Colonic mucosa (tissue), 4 donors: ENCODE data around the gene FNDC3A. TPM values are rescaled to one million over a fixed set of nuclear protein-coding genes. Genes with fewer than 3 reads are reported as not detected.
A peak's percentile ranks its signal among the peaks of the same experiment; 100 is the strongest.

Experiments
- DNase-seq: peaks from one replicate; pipeline ENCODE4 v3.0.0-alpha.2; 2020
- H3K27ac ChIP-seq: fragments of 200-600 bp; one replicate; pipeline ENCODE4 v1.8.0; 2021
- H3K27me3 ChIP-seq: fragments of 200-600 bp; one replicate; pipeline ENCODE4 v1.8.0; 2021
- H3K36me3 ChIP-seq: fragments of 200-600 bp; one replicate; pipeline ENCODE4 v1.8.0; 2021
- H3K4me1 ChIP-seq: fragments of 200-600 bp; one replicate; pipeline ENCODE4 v1.8.0; 2021; ENCODE audit warnings: mild to moderate bottlenecking
- H3K4me3 ChIP-seq: fragments of 200-600 bp; one replicate; pipeline ENCODE4 v1.8.0; 2021
- H3K9ac ChIP-seq, 2 donors: one replicate each; pipeline ENCODE4 v1.7.0; 2013; ENCODE audit warnings: control low read depth in 2 of 2, low read depth in 2 of 2, low read length in 2 of 2
- H3K9me3 ChIP-seq: fragments of 200-600 bp; one replicate; pipeline ENCODE4 v1.8.0; 2021
- CTCF ChIP-seq: fragments of 200-600 bp; IDR thresholded peaks from one replicate; pipeline ENCODE4 v1.8.0; 2022; ENCODE audit warnings: antibody characterized with exemption, mild to moderate bottlenecking
- intact Hi-C: fragments of 100-400 bp; cut with DNase I; formaldehyde crosslinking; loops from one replicate; pipeline ENCODE4 v1.14.1; 2022
- total RNA-seq, 2 donors: library from RNA; stranded (reverse); fragmentation: NEBNext Ultra II Directional in 1 of 2; extraction: Animal tissue kit (Norgen Biotek cat#: 25700) in 1 of 2; gene quantifications; one replicate each; pipeline ENCODE4 v1.2.1, GENCODE V29; 2021
- donor health status: healthy.
- donor health status: DM: no; HTN: no; CAD: no.
- donor health status: DM: no; HTN: no; CAD: no.

Gene FNDC3A
- total RNA-seq, 2 donors from 2014 or later, result 33.9 to 55.3 TPM

GRCh38 chr13:49226613-49227012 lies 250.9 kb downstream of the FNDC3A start:
- no peaks in the 10 kb centered on the region for H3K36me3 ChIP-seq

GRCh38 chr13:49234741-49235140 lies 259.0 kb downstream of the FNDC3A start:
- H3K27me3 ChIP-seq, result no peaks in the 10 kb centered on the region
- no peaks in the 10 kb centered on the region for H3K9me3 ChIP-seq
- no peaks in the 10 kb centered on the region for H3K36me3 ChIP-seq
- no peak overlapping the region for H3K27ac ChIP-seq
- no peak overlapping the region for H3K9ac ChIP-seq
- no peak overlapping the region for H3K4me3 ChIP-seq
- H3K4me1 ChIP-seq, result no peaks in the 10 kb centered on the region
- no peak for DNase-seq
- intact Hi-C loops, result no loop called here
- TF ChIP-seq CTCF, result no peak

More at GRCh38 chr13:49226613-49227012, 250.9 kb downstream of the FNDC3A start:
- Histone ChIP-seq H3K27ac (no peak overlapping the region), H3K4me3 (no peak overlapping the region), H3K9ac (no peak overlapping the region), H3K9me3 (no peaks in the 10 kb centered on the region), H3K27me3 (peaks cover 10% of the 10 kb centered on the region), H3K4me1 (no peaks in the 10 kb centered on the region)
- TF ChIP-seq CTCF, result no peak
- no peak for DNase-seq
- intact Hi-C loops, result no loop called here

GRCh38 chr13:49235856-49236431 lies 260.2 kb downstream of the FNDC3A start:
- no peaks in the 10 kb centered on the region for H3K9me3 ChIP-seq
- no peak overlapping the region for H3K9ac ChIP-seq
- no peak overlapping the region for H3K4me3 ChIP-seq
- H3K4me1 ChIP-seq, result no peaks in the 10 kb centered on the region
- no peak for DNase-seq
- no peak overlapping the region for H3K27ac ChIP-seq
- intact Hi-C loops, result no loop called here
- no peaks in the 10 kb centered on the region for H3K36me3 ChIP-seq
- no peak for TF ChIP-seq CTCF
- H3K27me3 ChIP-seq, result no peaks in the 10 kb centered on the region

DNA sequence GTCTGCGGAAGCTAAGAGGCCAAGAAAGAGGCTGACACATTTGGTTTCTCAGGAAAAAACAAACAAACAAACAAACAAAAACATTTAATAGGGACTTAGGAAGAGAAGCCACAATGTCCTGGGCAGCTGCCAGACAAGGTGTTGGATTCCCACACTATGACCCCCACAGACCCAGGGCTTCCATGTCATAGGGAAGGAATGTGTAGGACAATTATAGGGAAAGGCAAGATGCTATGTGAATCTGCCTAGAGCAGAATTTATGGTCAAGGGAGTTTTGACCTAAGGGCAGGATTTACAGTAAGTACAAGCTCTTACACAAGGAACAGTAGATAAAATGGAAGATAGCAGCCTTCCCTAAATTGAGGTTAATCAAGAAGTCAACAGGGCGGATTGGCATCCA lies 262.9 kb downstream of the FNDC3A start:
- Histone ChIP-seq H3K4me3 (no peak overlapping the region), H3K9ac (no peak overlapping the region), H3K36me3 (no peaks in the 10 kb centered on the region), H3K9me3 (no peaks in the 10 kb centered on the region), H3K4me1 (no peaks in the 10 kb centered on the region), H3K27ac (no peak overlapping the region), H3K27me3 (no peaks in the 10 kb centered on the region)
- no peak for TF ChIP-seq CTCF
- DNase-seq, result no peak
- intact Hi-C loops, result no loop called here

DNA sequence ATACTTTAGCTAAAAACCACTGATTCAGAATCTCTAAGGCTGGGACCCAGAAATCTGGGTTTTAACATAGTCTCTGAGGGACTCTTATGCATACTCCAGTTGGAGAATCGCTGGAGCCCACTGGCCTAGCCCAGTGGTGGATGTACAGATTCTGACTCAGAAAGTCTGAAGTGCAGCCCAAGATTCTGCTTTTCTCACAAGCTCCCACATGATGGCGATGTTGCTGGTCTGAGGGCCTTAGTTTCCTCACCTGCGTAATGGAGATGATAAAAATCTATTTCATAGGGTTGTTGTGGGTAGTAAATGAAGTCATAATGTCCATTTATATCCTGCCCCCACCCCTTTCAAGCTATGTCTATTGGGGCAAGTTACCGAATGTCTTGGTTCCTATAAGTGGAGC lies 264.3 kb downstream of the FNDC3A start:
- DNase-seq, result no peak
- H3K9me3 ChIP-seq, result no peaks in the 10 kb centered on the region
- H3K4me3 ChIP-seq, result no peak overlapping the region
- no peak overlapping the region for H3K9ac ChIP-seq
- intact Hi-C loops, result loop anchor here (5.0 kb wide), 1 partner anchor 42 kb away; no protein-coding TSS in a partner anchor
- no peak overlapping the region for H3K27ac ChIP-seq
- H3K4me1 ChIP-seq, result no peaks in the 10 kb centered on the region
- H3K36me3 ChIP-seq, result no peaks in the 10 kb centered on the region
- peak; percentile 20 for TF ChIP-seq CTCF
- no peaks in the 10 kb centered on the region for H3K27me3 ChIP-seq
